Gastroesophageal sphincter (tissue), 3 donors: ENCODE measurements around the gene KCTD10.

Experiments
- CTCF ChIP-seq, 4 experiments: fragments of 200-600 bp in 2 of 4; fragments of 450-650 bp in 2 of 4; sonication (generic) in 1 of 4; IDR thresholded peaks; one replicate each; pipeline ENCODE4 v1.5.1; 2017 to 2019; ENCODE audit warnings: antibody characterized with exemption in 4 of 4, mild to moderate bottlenecking in 2 of 4, moderate library complexity in 2 of 4
- POLR2A ChIP-seq, 2 donors: fragments of 450-650 bp; IDR thresholded peaks; one replicate each; pipeline ENCODE4 v1.6.1; 2017; ENCODE audit warnings: antibody characterized with exemption in 2 of 2, mild to moderate bottlenecking in 2 of 2, moderate library complexity in 1 of 2
- POLR2AphosphoS5 ChIP-seq: sonication (generic); formaldehyde crosslinking; IDR thresholded peaks from one replicate; pipeline ENCODE4 v1.6.1; 2017; ENCODE audit warnings: antibody characterized with exemption

GRCh38 chr12:109493090-109493489 is 16.0 kb upstream of the KCTD10 start:
- TF ChIP-seq CTCF (IDR thresholded peaks at IDR 0.05) = no peak
- TF ChIP-seq POLR2A (IDR thresholded peaks at IDR 0.05) = no peak
- no peak for TF ChIP-seq POLR2AphosphoS5
